ENCODE results near the gene PRAF2.
A peak's percentile ranks its signal among the peaks of the same experiment; 100 is the strongest.

The PRAF2 gene

GRCh38 chrX:49070988-49071387 lies 2.8 kb downstream of the PRAF2 start:
- ATAC-seq (ENCODE audit: insufficient read depth, low read depth): no peak
- Histone ChIP-seq H3K79me2 (ENCODE audit: insufficient read depth, low read length) (peaks cover 16% of the 10 kb centered on the region), H3K27ac (ENCODE audit: low read length) (no peak overlapping the region), H3K9me3 (ENCODE audit: insufficient read depth, low read length, severe bottlenecking) (no peaks in the 10 kb centered on the region), H3K36me3 (ENCODE audit: insufficient read depth, low read length) (peaks cover 17% of the 10 kb centered on the region), H4K20me1 (ENCODE audit: insufficient read depth, low read length) (no peaks in the 10 kb centered on the region; the same call in 1 of the 2 replicates), H2AFZ (ENCODE audit: low read depth, low read length) (no peak overlapping the region), H3K27me3 (ENCODE audit: insufficient read depth, low read length, poor library complexity) (no peaks in the 10 kb centered on the region), H3K4me3 (ENCODE audit: low read depth in 1 of 2, low read length in 2 of 2) (no peak overlapping the region), H3K9ac (ENCODE audit: low read depth, low read length) (no peak overlapping the region), H3K4me2 (ENCODE audit: insufficient read depth, low read length) (no peak overlapping the region), H3K4me1 (ENCODE audit: insufficient read depth, low read length) (peaks cover 27% of the 10 kb centered on the region)
- no peak for DNase-seq
- TF ChIP-seq EZH2 (IDR thresholded peaks at IDR 0.05; ENCODE audit: borderline replicate concordance, low read depth, low read length, severe bottlenecking) (no peak), CTCF (IDR thresholded peaks at IDR 0.05; ENCODE audit: borderline replicate concordance, extremely low read depth, low read length, poor library complexity, severe bottlenecking) (no peak)

DNA sequence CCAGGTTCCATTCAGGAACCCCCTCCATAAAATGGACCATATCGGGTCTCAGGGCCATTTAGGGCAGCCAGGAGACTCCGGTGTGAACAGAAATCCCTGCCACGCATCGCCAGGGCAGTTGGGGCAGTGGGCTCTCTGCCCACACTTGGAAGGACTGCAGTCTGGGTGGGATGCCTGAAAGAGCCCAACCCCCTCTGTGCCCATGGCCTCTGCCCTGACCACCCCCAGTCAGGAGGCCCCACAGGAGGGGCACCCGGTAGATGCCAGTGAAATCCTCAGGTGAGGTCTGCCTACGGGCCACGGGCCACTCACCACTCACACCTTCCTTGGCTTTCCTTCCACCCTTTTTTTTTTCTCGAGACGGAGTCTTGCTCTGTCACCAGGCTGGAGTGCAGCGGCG lies 4.8 kb downstream of the PRAF2 start:
- ATAC-seq (ENCODE audit: insufficient read depth, low read depth): no peak
- Histone ChIP-seq H3K4me3 (ENCODE audit: low read depth in 1 of 2, low read length in 2 of 2) (no peak overlapping the region), H3K27ac (ENCODE audit: low read length) (no peak overlapping the region), H3K36me3 (ENCODE audit: insufficient read depth, low read length) (peaks cover 12% of the 10 kb centered on the region), H3K4me1 (ENCODE audit: insufficient read depth, low read length) (peaks cover 18% of the 10 kb centered on the region), H3K79me2 (ENCODE audit: insufficient read depth, low read length) (peaks cover 16% of the 10 kb centered on the region), H2AFZ (ENCODE audit: low read depth, low read length) (no peak overlapping the region), H3K27me3 (ENCODE audit: insufficient read depth, low read length, poor library complexity) (no peaks in the 10 kb centered on the region), H3K9me3 (ENCODE audit: insufficient read depth, low read length, severe bottlenecking) (no peaks in the 10 kb centered on the region), H3K4me2 (ENCODE audit: insufficient read depth, low read length) (no peak overlapping the region), H3K9ac (ENCODE audit: low read depth, low read length) (no peak overlapping the region), H4K20me1 (ENCODE audit: insufficient read depth, low read length) (no peaks in the 10 kb centered on the region; the same call in 1 of the 2 replicates)
- no peak for TF ChIP-seq CTCF (IDR thresholded peaks at IDR 0.05; ENCODE audit: borderline replicate concordance, extremely low read depth, low read length, poor library complexity, severe bottlenecking)
- no peak for TF ChIP-seq EZH2 (IDR thresholded peaks at IDR 0.05; ENCODE audit: borderline replicate concordance, low read depth, low read length, severe bottlenecking)
- no peak for DNase-seq

GRCh38 chrX:49067285-49068120 lies 6.3 kb downstream of the PRAF2 start:
- no peak overlapping the region for H3K4me3 ChIP-seq (ENCODE audit: low read depth in 1 of 2, low read length in 2 of 2)
- no peak for TF ChIP-seq EZH2 (IDR thresholded peaks at IDR 0.05; ENCODE audit: borderline replicate concordance, low read depth, low read length, severe bottlenecking)
- no peak for TF ChIP-seq CTCF (IDR thresholded peaks at IDR 0.05; ENCODE audit: borderline replicate concordance, extremely low read depth, low read length, poor library complexity, severe bottlenecking)
- ATAC-seq (ENCODE audit: insufficient read depth, low read depth) (0 out of 3 replicates have a peak, but pooled peaks have one; percentile 17), DNase-seq (no peak)
- H3K27me3 ChIP-seq (ENCODE audit: insufficient read depth, low read length, poor library complexity): no peaks in the 10 kb centered on the region
- no peak overlapping the region for H3K9ac ChIP-seq (ENCODE audit: low read depth, low read length)
- no peaks in the 10 kb centered on the region for H4K20me1 ChIP-seq (ENCODE audit: insufficient read depth, low read length)
- H3K79me2 ChIP-seq (ENCODE audit: insufficient read depth, low read length): peaks cover 3% of the 10 kb centered on the region
- H3K4me2 ChIP-seq (ENCODE audit: insufficient read depth, low read length): no peak overlapping the region
- no peaks in the 10 kb centered on the region for H3K9me3 ChIP-seq (ENCODE audit: insufficient read depth, low read length, severe bottlenecking)
- H3K27ac ChIP-seq (ENCODE audit: low read length): no peak overlapping the region
- no peak overlapping the region for H2AFZ ChIP-seq (ENCODE audit: low read depth, low read length)
- peaks cover 18% of the 10 kb centered on the region for H3K36me3 ChIP-seq (ENCODE audit: insufficient read depth, low read length)
- H3K4me1 ChIP-seq (ENCODE audit: insufficient read depth, low read length): peaks cover 6% of the 10 kb centered on the region
